Activated naive CD8-positive, alpha-beta T cell treated with anti-CD3 and anti-CD28 coated beads for 36 hours (primary cell): Measurements from ENCODE around the gene FGF11. TPM values are rescaled to one million over a fixed set of nuclear protein-coding genes. Genes with fewer than 3 reads are reported as not detected.

Experiments used
- DNase-seq: peaks from one replicate; pipeline ENCODE4 v3.0.0; 2021
- H3K27ac Mint-ChIP-seq: one replicate; pipeline ENCODE4 v1.8.0; 2022; ENCODE audit warnings: mild to moderate bottlenecking, moderate library complexity, mixed read lengths
- H3K27me3 Mint-ChIP-seq: one replicate; pipeline ENCODE4 v1.8.0; 2022; ENCODE audit warnings: mild to moderate bottlenecking, mixed read lengths
- H3K36me3 Mint-ChIP-seq: one replicate; pipeline ENCODE4 v1.8.0; 2021; ENCODE audit warnings: mild to moderate bottlenecking, mixed read lengths
- H3K4me1 Mint-ChIP-seq: one replicate; pipeline ENCODE4 v1.8.0; 2021; ENCODE audit warnings: mixed read lengths
- H3K4me3 Mint-ChIP-seq: one replicate; pipeline ENCODE4 v1.8.0; 2022; ENCODE audit warnings: mild to moderate bottlenecking, moderate library complexity, mixed read lengths
- H3K9me3 Mint-ChIP-seq: one replicate; pipeline ENCODE4 v1.8.0; 2022; ENCODE audit warnings: mixed read lengths
- total RNA-seq, 2 experiments: library from RNA; stranded (reverse); gene quantifications; one replicate each; pipeline ENCODE4 v1.2.3, GENCODE V29; 2021

FGF11 gene
- total RNA-seq, 2 experiments from 2014 or later, result 7.6 to 9.2 TPM

DNA sequence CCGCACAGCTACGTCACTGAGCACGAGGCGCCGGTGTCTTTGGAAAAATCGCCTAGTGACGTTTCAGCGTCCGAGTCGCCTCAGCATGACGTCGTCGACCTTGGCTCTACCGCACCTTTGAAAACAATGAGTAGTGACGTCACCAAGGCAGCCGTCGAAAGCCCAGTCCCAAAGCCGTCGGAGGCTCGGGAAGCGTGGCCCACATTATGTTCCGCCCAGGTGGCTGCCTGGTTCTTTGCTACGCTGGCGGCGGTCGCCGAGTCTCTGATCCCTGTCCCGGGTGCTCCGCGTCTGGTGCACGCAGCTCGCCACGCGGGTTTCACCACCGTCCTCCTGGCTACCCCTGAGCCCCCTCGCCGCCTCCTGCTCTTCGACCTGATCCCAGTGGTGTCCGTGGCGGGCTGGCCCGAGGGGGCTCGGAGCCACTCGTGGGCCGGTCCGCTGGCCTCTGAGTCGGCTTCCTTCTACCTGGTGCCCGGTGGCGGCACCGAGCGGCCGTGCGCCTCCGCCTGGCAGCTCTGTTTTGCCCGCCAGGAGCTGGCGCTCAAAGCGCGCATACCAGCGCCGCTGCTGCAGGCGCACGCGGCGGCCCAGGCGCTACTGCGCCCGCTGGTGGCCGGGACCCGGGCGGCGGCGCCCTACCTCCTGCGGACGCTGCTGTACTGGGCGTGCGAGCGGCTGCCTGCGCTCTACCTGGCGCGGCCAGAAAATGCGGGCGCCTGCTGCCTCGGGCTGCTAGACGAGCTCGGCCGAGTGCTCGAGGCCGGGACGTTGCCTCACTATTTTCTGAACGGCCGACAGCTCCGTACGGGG lies 2.5 kb upstream of the FGF11 start:
- DNase-seq, result peak; percentile 92
- peaks cover 31% of the 10 kb centered on the region for H3K27me3 Mint-ChIP-seq
- H3K27ac Mint-ChIP-seq, result peak overlapping the region; percentile 92
- peak overlapping the region; percentile 94 for H3K4me3 Mint-ChIP-seq
- H3K36me3 Mint-ChIP-seq, result peaks cover 8% of the 10 kb centered on the region
- no peaks in the 10 kb centered on the region for H3K9me3 Mint-ChIP-seq
- peaks cover 41% of the 10 kb centered on the region for H3K4me1 Mint-ChIP-seq

DNA sequence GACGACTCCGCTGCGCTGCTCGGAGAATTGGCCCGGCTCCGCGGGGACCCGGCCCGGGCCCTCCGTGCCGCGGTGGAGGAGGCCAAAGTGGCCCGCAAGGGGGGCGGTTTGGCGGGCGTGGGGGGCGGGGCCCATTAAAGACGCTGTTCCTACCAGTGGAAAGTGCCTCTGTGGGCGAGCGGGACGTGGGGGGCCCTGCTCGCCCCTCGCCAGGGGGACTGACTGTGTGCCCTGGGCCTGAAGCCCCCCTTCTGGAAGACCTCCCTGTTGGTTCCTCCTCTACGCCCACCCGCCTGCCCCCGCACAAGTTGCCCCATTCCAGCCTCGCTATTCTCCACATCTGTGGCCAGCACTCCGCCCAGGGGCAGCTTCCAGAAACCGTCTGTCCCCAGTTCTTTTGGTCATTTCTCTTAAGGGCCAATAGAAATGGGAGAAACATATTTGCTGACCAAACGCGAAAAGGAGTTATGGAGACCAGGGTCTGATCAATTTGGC lies 1.9 kb upstream of the FGF11 start:
- Mint-ChIP-seq H3K4me3 (peak overlapping the region; percentile 86), H3K27ac (peak overlapping the region; percentile 54), H3K4me1 (peaks cover 41% of the 10 kb centered on the region), H3K9me3 (no peaks in the 10 kb centered on the region), H3K27me3 (peaks cover 37% of the 10 kb centered on the region), H3K36me3 (peaks cover 10% of the 10 kb centered on the region)
- no peak for DNase-seq

DNA sequence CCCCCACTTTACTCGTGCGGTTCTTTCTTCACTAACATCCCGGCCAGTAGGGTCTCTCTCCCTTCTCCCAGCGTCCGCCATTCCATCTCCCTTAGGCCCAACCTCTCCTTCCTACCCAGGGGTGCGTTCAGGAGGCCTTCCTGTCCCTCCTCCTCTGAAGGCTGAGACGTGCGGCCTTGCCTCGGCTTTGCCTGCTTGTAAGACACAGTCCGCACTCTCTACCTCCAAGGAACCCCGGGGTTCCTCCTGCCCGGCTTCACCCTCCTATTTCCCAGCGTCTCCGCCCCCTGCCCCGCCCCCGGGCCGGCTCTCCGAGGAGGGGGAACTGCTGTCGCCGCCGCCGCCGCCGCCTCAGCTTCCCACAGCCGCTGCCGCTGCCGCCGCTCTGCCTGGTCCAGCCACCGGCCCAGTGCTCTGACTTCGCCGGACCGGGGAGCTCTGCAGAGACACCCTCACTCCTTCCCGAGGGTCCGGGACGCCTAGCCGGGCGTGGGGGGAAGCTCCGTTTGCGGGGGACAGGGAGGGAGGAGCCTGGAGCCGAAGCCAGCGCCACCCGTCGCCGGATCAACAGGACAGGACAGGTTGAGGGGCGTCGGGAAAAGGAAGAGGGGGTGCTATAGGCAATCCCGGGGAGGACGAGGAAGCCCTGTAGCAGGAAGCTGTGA lies 1.2 kb upstream of the FGF11 start:
- Mint-ChIP-seq H3K27ac (peak overlapping the region; percentile 54), H3K9me3 (no peaks in the 10 kb centered on the region), H3K4me3 (peak overlapping the region; percentile 86), H3K27me3 (peaks cover 42% of the 10 kb centered on the region), H3K4me1 (peaks cover 41% of the 10 kb centered on the region), H3K36me3 (peaks cover 10% of the 10 kb centered on the region)
- DNase-seq, result peak; percentile 77

DNA sequence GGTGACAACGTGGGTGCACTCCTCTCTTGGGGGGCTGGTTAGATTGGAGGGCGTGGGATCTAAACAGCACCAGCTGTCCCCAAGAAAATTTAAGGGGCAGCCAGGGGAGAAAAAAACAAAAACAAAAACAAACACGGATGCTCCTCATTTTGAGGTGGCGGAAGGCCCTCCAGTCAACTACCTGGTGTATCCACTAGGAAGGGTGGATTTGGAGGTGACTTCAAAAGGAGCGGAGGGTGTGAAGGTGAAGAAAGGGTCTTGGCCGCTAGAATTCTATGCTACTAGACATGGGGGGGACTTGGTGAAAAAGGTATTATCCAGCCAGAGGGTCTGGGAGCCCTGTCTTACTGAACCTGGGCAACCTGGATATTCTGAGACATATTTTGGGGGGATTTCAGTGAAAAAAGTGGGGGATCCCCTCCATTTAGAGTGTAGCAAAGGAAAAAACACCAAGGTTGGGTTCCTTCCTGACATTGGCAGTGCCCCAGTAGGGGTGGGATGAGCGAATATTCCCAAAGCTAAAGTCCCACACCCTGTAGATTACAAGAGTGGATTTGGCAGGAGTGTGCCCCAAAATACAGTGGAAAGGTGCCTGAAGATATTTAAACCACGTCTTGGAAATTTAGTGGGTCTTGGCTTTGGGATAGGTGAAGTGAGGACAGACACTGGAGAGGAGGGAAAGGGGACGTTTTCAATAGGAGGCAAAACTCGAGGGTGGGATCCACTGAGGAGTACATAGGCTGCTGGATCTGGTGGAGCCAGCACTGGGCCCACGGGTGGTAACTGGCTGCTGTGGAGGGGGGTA lies 454 bp upstream of the FGF11 start:
- Mint-ChIP-seq H3K27me3 (peaks cover 49% of the 10 kb centered on the region), H3K9me3 (no peaks in the 10 kb centered on the region), H3K36me3 (peaks cover 10% of the 10 kb centered on the region), H3K27ac (no peak overlapping the region), H3K4me3 (peak overlapping the region; percentile 86), H3K4me1 (peaks cover 41% of the 10 kb centered on the region)
- DNase-seq, result no peak

DNA sequence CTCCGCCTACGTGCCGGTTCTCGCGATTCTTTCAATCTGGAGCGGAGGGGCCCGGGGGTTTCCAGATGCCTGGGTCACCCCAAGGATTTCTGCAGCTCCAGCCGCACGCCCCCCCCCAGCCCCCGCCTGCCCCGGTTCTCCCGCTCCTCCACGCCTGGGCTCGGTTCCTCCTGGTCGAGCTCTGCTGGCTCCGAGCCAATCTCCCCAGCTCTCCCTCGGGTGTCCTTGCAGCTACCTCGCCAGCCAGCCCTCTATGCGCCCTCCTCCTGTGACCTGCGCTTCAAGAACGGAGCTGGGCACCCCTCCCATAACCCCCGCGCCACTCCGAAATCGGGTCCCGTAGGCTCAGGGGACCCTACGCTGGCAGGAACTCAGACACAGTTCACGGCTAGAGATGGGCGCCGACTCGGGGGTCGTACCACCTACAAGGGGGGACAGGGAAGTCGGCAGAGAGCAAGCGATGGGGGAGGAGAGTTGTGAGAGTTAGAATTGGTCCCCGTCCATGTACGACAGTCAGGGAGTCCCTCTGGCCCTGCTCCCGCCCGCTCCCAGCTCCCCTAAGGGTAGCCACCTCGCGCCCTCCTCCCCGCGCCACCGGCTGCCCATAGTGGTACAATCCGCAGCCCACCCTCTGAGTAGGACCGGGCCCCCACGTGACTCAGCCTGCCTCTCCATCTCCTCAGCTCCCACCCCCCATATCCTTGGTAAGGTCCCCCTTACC lies 961 bp downstream of the FGF11 start:
- peak overlapping the region; percentile 19 for H3K27ac Mint-ChIP-seq
- H3K27me3 Mint-ChIP-seq, result peaks cover 64% of the 10 kb centered on the region
- H3K9me3 Mint-ChIP-seq, result no peaks in the 10 kb centered on the region
- H3K4me1 Mint-ChIP-seq, result peaks cover 39% of the 10 kb centered on the region
- DNase-seq, result peak; percentile 60
- peaks cover 10% of the 10 kb centered on the region for H3K36me3 Mint-ChIP-seq
- peak overlapping the region; percentile 82 for H3K4me3 Mint-ChIP-seq

DNA sequence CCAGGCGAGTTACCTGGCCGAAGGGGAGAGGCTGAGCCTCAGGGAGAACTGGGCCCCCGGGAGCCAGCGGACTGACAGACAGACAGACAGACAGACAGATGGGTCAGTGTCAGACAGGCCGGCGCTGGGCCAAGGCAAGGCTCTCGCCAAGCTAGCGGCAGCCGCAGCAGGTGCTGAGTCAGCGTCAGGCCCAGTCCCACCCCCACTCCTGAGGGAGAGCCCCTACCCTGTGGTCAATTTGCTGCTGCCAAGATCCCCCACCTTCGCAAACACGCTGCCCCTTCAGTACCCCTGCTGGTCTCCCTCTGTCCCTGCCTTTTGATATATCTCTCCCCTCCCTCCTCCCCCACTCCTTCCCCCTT lies 1.5 kb downstream of the FGF11 start:
- Mint-ChIP-seq H3K9me3 (no peaks in the 10 kb centered on the region), H3K27me3 (peaks cover 69% of the 10 kb centered on the region), H3K4me3 (peak overlapping the region; percentile 82), H3K36me3 (peaks cover 10% of the 10 kb centered on the region), H3K27ac (no peak overlapping the region), H3K4me1 (peaks cover 43% of the 10 kb centered on the region)
- peak; percentile 38 for DNase-seq

DNA sequence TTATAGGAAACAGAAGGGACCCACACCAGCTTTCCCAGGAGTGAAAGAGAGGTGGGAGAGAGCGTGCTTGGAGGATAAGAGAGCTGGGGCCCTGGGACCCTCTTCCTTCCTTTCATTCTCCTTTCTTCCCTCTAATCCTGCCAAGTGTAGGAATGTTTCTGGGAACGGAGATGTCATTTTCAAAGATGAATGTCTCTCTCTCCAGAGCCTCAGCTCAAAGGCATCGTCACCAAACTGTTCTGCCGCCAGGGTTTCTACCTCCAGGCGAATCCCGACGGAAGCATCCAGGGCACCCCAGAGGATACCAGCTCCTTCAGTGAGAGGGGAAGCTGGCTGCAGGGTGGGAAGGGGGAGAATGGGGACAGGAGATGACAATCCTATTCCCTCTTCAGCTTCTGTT lies 2.0 kb downstream of the FGF11 start:
- Mint-ChIP-seq H3K4me3 (no peak overlapping the region), H3K36me3 (peaks cover 10% of the 10 kb centered on the region), H3K4me1 (peaks cover 43% of the 10 kb centered on the region), H3K27ac (no peak overlapping the region), H3K27me3 (peaks cover 74% of the 10 kb centered on the region), H3K9me3 (no peaks in the 10 kb centered on the region)
- no peak for DNase-seq

DNA sequence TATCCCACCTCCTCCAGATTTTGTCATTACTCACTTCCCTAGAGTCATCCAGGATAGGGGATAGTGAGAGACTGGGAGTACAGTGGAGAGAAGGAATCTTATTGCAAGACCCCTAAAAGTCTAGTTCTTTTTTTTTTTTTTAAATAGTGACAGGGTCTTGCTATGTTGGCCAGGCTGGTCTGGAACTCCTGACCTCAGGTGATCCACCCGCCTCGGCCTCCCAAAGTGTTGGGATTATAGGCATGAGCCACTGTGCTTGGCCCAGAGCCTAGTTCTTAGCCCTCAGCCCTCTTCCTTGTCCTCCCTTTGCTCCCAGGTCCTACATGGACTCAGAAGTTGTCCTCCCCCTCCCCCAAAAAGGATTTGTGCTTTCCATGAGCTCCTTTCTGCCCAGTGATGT lies 2.8 kb downstream of the FGF11 start:
- H3K4me3 Mint-ChIP-seq, result no peak overlapping the region
- no peak overlapping the region for H3K27ac Mint-ChIP-seq
- H3K36me3 Mint-ChIP-seq, result peaks cover 10% of the 10 kb centered on the region
- peaks cover 82% of the 10 kb centered on the region for H3K27me3 Mint-ChIP-seq
- peaks cover 39% of the 10 kb centered on the region for H3K4me1 Mint-ChIP-seq
- no peak for DNase-seq
- no peaks in the 10 kb centered on the region for H3K9me3 Mint-ChIP-seq

DNA sequence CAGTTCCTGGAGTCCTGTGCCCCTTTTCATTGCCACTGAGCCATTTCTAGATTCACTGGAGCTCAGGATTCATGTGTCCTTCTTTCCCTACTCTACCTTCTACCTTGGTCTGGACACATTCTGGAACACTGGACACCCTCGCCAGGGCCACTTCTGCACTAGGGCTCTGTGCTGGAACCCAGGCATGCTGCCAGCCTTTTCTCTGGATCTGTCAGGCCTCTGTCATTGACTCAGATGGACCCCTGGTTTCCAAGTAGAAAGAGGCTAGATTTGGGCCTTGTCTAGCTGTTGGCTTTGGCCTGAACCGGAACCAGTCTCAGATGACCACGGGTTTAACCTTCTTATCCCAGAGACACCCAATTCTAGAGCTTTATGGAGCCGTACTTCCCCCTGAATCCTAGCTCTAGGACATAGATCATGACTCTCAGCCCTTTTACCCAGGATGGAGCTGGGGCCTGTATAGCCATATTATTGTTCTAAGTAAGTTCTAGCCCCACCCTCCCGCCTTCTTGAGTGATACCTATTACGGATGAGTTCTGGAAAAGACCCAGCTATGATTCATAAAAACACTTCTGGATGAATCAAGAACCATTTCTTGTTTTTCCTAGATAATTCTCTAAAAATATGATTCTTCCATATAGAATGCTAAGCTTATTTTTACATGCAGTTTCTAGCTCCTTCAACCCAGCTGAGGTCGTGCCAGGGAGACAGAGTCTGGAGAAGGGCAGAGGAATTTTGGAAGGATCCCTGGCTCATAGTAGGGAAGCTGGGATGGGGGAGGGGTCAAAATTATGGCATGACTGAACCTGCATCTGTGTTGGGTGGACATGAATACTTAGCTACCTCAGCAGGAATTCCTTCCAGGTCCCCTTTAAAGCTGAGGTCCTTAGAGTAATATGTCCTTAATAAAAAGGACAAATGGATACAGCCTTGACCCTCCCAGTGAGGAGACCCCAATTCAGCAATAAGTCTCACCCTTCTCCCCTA lies 4.5 kb downstream of the FGF11 start:
- H3K9me3 Mint-ChIP-seq, result no peaks in the 10 kb centered on the region
- peaks cover 9% of the 10 kb centered on the region for H3K36me3 Mint-ChIP-seq
- no peak overlapping the region for H3K27ac Mint-ChIP-seq
- no peak for DNase-seq
- peaks cover 80% of the 10 kb centered on the region for H3K27me3 Mint-ChIP-seq
- H3K4me3 Mint-ChIP-seq, result no peak overlapping the region
- peaks cover 30% of the 10 kb centered on the region for H3K4me1 Mint-ChIP-seq

DNA sequence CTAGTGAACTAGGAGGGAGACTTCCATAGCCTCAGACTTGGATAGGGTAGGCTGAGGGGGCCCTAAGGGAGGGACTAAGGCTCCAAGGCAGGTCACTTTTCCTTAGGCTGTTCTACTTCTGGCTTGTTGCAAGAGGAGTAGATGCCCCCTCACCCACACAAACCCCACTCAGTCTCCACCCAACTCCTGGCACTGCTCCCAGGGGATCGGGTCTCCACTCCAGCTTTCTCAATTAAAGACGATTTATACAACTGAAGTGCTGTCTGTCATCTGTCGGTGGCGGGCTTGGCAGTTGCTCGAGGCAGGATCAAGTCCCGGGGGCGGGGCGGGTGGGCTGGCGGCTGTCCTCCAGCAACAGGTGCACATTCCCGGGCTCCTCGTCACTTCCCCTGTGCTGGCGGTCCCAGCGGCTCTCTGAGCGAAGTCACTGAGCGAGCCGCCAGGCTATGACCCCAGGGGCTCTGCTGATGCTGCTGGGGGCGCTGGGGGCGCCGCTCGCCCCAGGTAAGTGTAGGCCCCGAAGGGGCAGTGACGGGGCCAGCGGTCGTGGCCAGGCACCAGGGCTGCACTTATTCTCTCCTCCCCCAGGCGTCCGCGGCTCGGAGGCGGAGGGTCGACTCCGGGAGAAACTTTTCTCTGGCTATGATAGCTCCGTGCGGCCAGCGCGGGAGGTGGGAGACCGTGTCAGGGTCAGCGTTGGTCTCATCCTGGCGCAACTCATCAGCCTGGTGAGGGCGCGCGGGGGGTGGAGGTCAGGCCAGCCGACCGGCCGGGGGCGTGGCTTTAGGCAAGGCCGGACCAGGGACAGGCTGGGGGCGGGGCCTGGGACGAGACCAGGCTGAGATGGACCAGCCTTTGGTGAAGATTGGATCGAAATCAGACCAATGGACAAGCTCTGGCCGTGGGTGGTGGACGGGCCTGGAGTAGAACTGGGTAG lies 5.6 kb downstream of the FGF11 start, which contains the start of gene CHRNB1:
Gene CHRNB1 (plus strand): TSS at position 380 of the 937 bp plus-strand sequence. CDS start 67 bp downstream, at position 447.
- H3K4me1 Mint-ChIP-seq, result peaks cover 25% of the 10 kb centered on the region
- H3K27me3 Mint-ChIP-seq, result peaks cover 73% of the 10 kb centered on the region
- peaks cover 14% of the 10 kb centered on the region for H3K36me3 Mint-ChIP-seq
- no peak within 1 kb of the TSS for H3K27ac Mint-ChIP-seq
- H3K4me3 Mint-ChIP-seq, result peak within 1 kb of the TSS; percentile 66
- peak; percentile 20 for DNase-seq
- H3K9me3 Mint-ChIP-seq, result no peaks in the 10 kb centered on the region

DNA sequence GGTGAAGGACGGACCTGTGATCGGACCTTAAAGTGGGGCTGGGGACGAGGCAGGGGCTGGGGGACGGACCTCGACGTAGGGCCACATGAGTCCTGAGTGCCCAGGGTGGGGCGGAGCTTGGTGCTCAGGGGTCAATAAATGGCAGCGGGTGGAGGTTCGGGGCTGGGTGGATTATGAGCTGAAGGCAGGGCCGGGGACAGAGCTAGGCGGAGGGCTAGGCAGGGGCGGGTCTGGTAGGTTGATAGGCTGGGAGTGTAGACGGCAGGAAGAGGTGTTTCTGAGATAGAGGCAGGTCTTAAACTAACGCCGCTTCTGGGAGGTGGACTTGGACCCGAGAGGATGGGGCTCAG lies 6.3 kb downstream of the FGF11 start:
- H3K27ac Mint-ChIP-seq, result no peak overlapping the region
- H3K4me3 Mint-ChIP-seq, result peak overlapping the region; percentile 66
- H3K4me1 Mint-ChIP-seq, result peaks cover 21% of the 10 kb centered on the region
- H3K27me3 Mint-ChIP-seq, result peaks cover 66% of the 10 kb centered on the region
- peaks cover 14% of the 10 kb centered on the region for H3K36me3 Mint-ChIP-seq
- DNase-seq, result peak; percentile 42
- no peaks in the 10 kb centered on the region for H3K9me3 Mint-ChIP-seq

DNA sequence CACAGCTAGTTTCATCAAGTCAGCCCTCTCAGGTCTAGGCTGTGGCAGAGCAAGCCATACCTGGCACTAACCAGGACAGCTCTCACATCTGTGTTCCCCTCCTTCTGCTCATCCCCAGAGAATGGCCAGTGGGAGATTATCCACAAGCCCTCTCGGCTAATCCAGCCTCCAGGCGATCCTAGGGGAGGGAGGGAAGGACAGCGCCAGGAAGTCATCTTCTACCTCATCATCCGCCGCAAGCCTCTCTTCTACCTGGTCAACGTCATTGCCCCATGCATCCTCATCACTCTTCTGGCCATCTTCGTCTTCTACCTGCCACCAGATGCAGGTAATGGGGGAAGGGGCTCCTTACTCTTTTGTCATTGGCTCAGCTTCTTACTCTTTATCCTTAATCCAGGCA lies 9.1 kb downstream of the FGF11 start:
- H3K27ac Mint-ChIP-seq, result no peak overlapping the region
- H3K4me1 Mint-ChIP-seq, result peaks cover 18% of the 10 kb centered on the region
- peaks cover 14% of the 10 kb centered on the region for H3K36me3 Mint-ChIP-seq
- no peak overlapping the region for H3K4me3 Mint-ChIP-seq
- no peak for DNase-seq
- peaks cover 40% of the 10 kb centered on the region for H3K27me3 Mint-ChIP-seq
- no peaks in the 10 kb centered on the region for H3K9me3 Mint-ChIP-seq
